ENCODE data around the gene GRIK5.

Gene GRIK5

DNA sequence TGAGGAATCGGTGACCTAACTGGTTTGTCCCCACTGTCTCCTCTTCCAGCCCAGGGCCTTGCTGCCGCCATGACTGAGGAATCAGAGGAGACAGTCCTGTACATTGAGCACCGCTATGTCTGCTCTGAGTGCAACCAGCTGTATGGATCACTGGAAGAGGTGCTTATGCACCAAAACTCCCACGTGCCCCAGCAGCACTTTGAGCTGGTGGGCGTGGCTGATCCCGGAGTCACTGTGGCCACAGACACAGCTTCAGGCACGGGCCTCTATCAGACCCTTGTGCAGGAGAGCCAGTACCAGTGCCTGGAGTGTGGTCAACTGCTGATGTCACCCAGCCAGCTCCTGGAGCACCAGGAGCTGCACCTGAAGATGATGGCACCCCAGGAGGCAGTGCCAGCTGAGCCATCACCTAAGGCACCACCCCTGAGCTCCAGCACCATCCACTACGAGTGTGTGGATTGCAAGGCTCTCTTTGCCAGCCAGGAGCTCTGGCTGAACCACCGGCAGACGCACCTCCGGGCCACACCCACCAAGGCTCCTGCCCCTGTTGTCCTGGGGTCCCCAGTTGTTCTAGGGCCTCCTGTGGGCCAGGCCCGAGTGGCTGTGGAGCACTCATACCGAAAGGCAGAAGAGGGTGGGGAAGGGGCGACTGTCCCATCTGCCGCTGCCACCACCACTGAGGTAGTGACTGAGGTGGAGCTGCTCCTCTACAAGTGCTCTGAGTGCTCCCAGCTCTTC, 8.7 kb upstream of the GRIK5 start:
- H3K27ac Mint-ChIP-seq = peak overlapping the region; percentile 99 to 100
- H3K36me3 Mint-ChIP-seq (ENCODE audit: insufficient read depth) = peaks cover 53% of the 10 kb centered on the region
- ATAC-seq (replicated peaks) (no peak), DNase-seq (no peak)
- peak overlapping the region; percentile 94 to 98 for H3K4me3 Mint-ChIP-seq
- peaks cover 38 to 47% of the 10 kb centered on the region in 2 donors for H3K4me1 Mint-ChIP-seq (ENCODE audit: low read depth in 2 of 2)
- no peaks in the 10 kb centered on the region for H3K27me3 Mint-ChIP-seq
- peaks cover 0 to 2% of the 10 kb centered on the region in 2 donors for H3K9me3 Mint-ChIP-seq

DNA sequence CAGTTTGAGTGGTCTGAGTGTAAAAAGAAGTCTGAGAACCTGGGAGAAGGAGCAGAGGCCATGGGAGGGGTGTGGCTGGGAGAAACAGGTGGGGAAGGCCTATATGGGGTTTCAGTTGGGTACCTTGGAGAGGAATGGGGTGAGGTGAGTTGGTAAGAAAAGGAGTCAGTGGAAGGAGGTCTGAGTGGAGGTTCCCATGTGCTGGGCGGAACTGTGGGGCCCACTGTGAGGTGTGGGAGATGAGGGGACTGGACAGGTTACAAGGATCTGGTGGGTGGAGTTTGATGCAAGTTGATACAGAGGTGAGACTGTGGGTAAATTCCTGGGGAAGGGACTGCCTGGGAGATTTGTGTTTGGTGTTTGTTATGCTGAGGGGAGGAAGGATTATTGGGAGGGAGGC, 8.1 kb upstream of the GRIK5 start:
- no peaks in the 10 kb centered on the region for H3K27me3 Mint-ChIP-seq
- H3K4me3 Mint-ChIP-seq = peak overlapping the region; percentile 94 to 98
- no peak for DNase-seq
- peaks cover 0 to 2% of the 10 kb centered on the region in 2 donors for H3K9me3 Mint-ChIP-seq
- peaks cover 53% of the 10 kb centered on the region for H3K36me3 Mint-ChIP-seq (ENCODE audit: insufficient read depth)
- ATAC-seq (replicated peaks) = no peak
- peak overlapping the region; percentile 99 to 100 for H3K27ac Mint-ChIP-seq
- peaks cover 38 to 47% of the 10 kb centered on the region in 2 donors for H3K4me1 Mint-ChIP-seq (ENCODE audit: low read depth in 2 of 2)

DNA sequence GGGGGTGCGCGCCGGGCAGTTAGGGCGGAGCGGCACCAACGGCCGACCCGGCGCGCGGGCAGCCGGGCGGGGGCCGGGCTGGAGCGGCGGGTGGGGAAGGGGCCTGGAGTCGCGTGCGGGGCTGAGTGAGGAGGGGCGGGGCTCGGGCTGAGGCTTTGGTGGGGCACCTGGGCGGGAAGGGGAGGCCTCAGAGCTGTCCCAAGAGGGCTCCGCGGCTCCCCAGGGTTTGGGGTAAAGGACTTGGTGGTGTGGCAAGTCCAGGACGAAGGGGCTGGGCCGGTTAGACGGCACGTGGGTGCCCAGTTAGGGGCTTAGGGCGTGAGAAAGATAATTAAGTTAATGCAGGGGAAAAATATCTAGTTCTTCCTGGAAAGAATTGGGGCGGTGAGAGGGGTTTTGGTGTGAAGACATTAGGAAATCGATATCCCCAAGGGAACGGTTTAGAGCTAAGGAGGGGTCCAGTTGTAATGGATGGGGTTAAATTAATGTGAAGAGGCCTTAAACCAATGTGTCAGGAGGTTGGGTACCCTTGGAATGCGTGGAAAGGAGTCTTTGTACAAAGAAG, 6.5 kb upstream of the GRIK5 start:
- DNase-seq = peak in 1 of 3 experiments; percentile 28
- Mint-ChIP-seq H3K4me3 (peak overlapping the region; percentile 94 to 98), H3K27ac (peak overlapping the region; percentile 99 to 100), H3K27me3 (no peaks in the 10 kb centered on the region), H3K4me1 (ENCODE audit: low read depth in 2 of 2) (peaks cover 35 to 39% of the 10 kb centered on the region in 2 donors), H3K9me3 (peaks cover 0 to 2% of the 10 kb centered on the region in 2 donors), H3K36me3 (ENCODE audit: insufficient read depth) (peaks cover 43% of the 10 kb centered on the region)
- ATAC-seq (replicated peaks) = no peak

DNA sequence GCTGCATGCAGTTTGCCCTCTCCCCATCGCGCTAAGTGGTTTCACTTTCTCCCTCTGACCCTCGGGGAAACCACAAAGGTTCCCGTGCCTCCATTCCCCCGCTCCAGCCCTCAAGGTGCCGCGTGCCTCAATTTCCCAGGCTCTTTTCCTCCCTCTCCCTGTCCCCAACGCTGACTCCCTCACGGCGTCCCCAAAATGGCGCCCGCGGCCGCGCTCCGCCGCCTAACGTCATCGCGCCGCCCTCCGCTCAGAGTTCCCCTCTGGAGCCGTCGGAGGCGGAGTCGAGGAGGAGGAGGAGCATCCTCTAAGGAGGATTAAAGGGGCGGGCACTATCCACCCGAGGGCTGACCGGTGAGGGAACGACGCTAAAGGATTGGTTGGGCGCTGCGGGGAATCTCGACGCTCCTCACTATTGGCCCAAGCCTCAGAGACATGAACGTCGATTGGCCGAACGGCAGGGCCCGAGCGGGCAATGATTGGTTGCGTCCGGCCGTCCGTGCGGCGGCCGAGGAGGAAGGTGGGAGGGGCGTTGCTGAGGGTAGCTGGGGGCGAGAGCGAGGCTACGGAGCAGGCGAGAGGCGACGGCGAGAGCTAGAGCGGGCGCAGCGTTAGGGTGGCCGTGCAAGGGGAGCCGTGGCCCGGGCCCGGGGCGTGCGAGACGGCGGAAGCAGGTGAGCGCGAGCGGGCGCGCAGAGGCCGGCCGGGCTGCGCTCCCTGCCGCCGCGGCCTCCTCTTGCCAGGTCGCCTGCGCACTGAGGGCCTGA, 5.8 kb upstream of the GRIK5 start, which contains the start of gene ZNF574:
ZNF574 (plus strand) TSS at position 551 of the 764 bp plus-strand sequence. CDS start 2,441 bp downstream, outside the sequence.
- H3K4me3 Mint-ChIP-seq = peak within 1 kb of the TSS; percentile 94 to 98

DNA sequence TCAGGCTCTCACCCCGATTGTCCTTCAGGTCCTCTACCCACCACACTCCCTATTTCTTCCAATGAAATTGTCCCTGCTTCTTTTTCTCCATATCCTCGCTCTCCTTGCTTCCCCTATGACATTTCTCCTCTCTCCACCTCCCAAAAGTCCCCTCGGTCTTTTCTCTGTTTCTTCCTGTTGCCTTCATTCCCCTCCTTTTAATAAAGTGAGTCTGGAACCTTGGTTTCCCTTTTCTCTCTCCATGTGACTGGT, 5.3 kb upstream of the GRIK5 start:
- Mint-ChIP-seq H3K27ac (peak overlapping the region; percentile 99 to 100), H3K4me1 (ENCODE audit: low read depth in 2 of 2) (peaks cover 30 to 35% of the 10 kb centered on the region in 2 donors), H3K36me3 (ENCODE audit: insufficient read depth) (peaks cover 32% of the 10 kb centered on the region), H3K9me3 (peaks cover 0 to 2% of the 10 kb centered on the region in 2 donors), H3K27me3 (no peaks in the 10 kb centered on the region), H3K4me3 (peak overlapping the region; percentile 94 to 98)
- DNase-seq (no peak), ATAC-seq (replicated peaks) (no peak)

More for the DNA sequence above, 5.8 kb upstream of the GRIK5 start, which contains the start of gene ZNF574:
- H3K27me3 Mint-ChIP-seq = no peaks in the 10 kb centered on the region
- peak; percentile 97 to 98 (median 98) for DNase-seq
- H3K36me3 Mint-ChIP-seq (ENCODE audit: insufficient read depth) = peaks cover 37% of the 10 kb centered on the region
- peak within 1 kb of the TSS; percentile 99 to 100 for H3K27ac Mint-ChIP-seq
- ATAC-seq (replicated peaks) = peak; percentile 92
- peaks cover 0 to 2% of the 10 kb centered on the region in 2 donors for H3K9me3 Mint-ChIP-seq
- H3K4me1 Mint-ChIP-seq (ENCODE audit: low read depth in 2 of 2) = peaks cover 30 to 35% of the 10 kb centered on the region in 2 donors

DNA sequence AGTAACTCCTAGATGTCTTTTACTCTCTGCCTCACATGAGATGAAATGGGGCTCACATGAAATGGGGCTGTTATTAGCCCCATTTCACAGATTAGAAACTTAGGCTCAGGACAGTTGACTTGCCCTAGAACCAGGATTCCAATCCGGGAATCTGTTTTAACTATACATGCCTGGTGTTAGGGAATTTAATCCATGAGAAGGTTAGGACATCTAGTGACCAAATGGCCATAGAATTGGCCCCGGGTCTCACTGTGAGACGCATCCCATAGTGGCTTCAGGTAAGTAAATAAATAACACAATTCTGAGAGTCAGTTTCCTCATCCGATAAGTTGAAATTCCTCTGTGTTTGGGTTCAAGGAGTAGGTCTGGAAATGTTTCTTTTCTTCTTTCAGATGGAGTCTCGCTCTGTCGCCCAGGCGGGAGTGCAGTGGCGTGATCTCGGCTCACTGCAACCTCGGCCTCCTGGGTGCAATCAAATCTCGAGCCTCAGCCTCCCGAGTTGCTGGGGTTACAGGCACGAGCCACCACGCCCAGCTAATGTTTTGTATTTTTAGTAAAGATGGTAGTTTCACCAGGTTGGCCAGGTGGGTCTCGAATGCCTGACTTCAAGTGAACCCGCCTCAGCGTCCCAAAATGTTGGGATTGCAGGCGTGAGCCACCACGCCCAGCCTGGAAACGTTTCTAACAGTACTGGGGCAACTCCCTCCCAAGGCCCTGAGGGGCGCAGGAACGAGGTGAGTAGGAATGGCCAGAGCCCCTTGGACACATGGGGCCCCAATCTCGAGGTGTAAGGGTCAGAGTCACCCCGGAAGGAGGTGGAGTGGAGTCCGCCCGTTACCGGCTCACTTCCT, 4.7 kb upstream of the GRIK5 start:
- ATAC-seq (replicated peaks) (no peak), DNase-seq (no peak)
- Mint-ChIP-seq H3K27ac (peak overlapping the region; percentile 99 to 100), H3K36me3 (ENCODE audit: insufficient read depth) (peaks cover 27% of the 10 kb centered on the region), H3K27me3 (no peaks in the 10 kb centered on the region), H3K4me3 (peak overlapping the region; percentile 94 to 98), H3K9me3 (peaks cover 0 to 2% of the 10 kb centered on the region in 2 donors), H3K4me1 (ENCODE audit: low read depth in 2 of 2) (peaks cover 30 to 35% of the 10 kb centered on the region in 2 donors)

DNA sequence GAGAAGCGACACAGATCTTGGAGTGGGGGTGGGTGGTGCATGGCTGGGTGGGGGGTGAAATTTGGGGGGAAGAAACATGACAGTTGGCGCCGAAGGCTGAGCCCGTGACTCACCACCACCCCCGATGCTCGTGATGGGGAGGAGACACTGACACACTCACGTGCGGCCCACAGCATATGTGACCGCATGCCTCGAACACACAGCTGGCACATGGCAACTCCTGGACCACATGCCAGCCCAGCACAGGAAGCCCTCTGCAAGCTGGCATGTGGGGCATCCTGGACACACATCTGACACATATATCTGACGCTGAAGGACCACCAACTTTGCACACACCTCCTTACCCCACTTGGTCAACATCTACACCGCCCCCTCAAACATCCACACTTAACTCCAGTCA, 1.2 kb upstream of the GRIK5 start:
- no peaks in the 10 kb centered on the region for H3K27me3 Mint-ChIP-seq
- H3K9me3 Mint-ChIP-seq = peaks cover 0 to 2% of the 10 kb centered on the region in 2 donors
- peaks cover 9 to 15% of the 10 kb centered on the region in 2 donors for H3K4me1 Mint-ChIP-seq (ENCODE audit: low read depth in 2 of 2)
- ATAC-seq (replicated peaks) (no peak), DNase-seq (no peak)
- peaks cover 13% of the 10 kb centered on the region for H3K36me3 Mint-ChIP-seq (ENCODE audit: insufficient read depth)
- no peak overlapping the region for H3K27ac Mint-ChIP-seq
- no peak overlapping the region for H3K4me3 Mint-ChIP-seq

DNA sequence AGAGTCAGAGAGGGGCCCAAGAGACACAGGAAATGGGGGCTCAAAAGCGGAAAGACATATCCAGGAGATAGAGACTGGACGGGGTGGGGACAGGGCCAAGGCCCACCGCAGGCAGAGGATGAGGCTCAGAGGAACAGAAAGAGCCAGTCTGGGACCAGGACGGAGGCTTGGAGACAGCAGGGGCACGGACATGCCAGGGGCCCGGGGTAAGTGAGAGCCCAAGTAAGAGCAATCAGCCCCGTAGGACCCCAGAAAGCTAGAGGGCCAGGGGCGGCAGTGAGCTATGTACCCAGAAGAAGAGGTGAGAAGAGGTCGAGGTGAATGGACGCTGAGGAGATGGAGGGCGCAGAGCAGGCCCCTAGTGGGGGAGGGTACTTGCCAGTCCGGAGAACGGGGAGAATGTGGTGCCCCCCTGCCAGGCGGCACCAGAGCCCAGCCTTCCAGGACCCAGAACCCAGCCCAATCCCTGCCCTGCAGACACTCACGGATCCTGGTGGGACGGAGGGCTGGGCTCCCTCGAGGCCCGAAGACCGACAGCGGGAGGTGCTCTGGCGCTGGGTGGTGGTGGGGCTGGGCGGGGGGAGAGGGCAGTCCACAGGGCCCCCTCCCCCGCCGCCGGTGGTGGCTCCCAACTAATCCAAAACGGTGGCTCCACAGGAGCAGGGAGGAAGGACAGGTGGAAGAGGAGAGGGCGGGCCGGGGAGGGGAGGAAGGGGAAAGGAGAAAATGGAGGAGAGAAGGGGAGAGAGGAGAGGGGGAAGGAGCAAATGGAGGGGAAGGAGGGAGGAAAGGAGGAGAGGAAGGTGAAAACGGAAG, 1.0 kb downstream of the GRIK5 start:
- H3K4me3 Mint-ChIP-seq = no peak overlapping the region
- H3K27ac Mint-ChIP-seq = no peak overlapping the region
- H3K9me3 Mint-ChIP-seq = no peaks in the 10 kb centered on the region
- DNase-seq (no peak), ATAC-seq (replicated peaks) (no peak)
- H3K4me1 Mint-ChIP-seq (ENCODE audit: low read depth in 2 of 2) = no peaks in the 10 kb centered on the region
- peaks cover 0 to 14% of the 10 kb centered on the region in 2 donors for H3K27me3 Mint-ChIP-seq
- no peaks in the 10 kb centered on the region for H3K36me3 Mint-ChIP-seq (ENCODE audit: insufficient read depth)

DNA sequence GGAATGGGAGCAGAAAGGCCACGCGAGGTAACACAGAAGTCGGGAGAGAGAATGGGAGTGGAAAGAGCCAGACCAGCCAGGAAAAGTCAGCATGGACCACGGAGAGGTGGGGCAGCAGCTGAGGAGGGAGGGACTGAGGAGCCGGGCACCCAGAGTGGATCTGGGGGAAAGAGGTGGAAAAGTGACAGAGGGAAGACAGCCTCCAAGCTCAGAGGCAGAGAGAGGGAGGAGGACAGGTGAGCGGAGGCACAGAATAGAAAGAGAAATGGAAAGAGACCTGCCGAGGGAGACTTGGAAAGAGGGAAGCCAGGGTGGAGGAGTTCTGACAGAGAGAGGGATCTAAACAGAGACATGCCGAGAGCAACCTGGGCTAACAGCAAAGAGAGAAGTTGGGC, 1.6 kb downstream of the GRIK5 start:
- Mint-ChIP-seq H3K36me3 (ENCODE audit: insufficient read depth) (no peaks in the 10 kb centered on the region), H3K4me3 (no peak overlapping the region), H3K27me3 (peaks cover 0 to 17% of the 10 kb centered on the region in 2 donors), H3K9me3 (no peaks in the 10 kb centered on the region), H3K4me1 (ENCODE audit: low read depth in 2 of 2) (no peaks in the 10 kb centered on the region), H3K27ac (no peak overlapping the region)
- ATAC-seq (replicated peaks) (no peak), DNase-seq (no peak)

DNA sequence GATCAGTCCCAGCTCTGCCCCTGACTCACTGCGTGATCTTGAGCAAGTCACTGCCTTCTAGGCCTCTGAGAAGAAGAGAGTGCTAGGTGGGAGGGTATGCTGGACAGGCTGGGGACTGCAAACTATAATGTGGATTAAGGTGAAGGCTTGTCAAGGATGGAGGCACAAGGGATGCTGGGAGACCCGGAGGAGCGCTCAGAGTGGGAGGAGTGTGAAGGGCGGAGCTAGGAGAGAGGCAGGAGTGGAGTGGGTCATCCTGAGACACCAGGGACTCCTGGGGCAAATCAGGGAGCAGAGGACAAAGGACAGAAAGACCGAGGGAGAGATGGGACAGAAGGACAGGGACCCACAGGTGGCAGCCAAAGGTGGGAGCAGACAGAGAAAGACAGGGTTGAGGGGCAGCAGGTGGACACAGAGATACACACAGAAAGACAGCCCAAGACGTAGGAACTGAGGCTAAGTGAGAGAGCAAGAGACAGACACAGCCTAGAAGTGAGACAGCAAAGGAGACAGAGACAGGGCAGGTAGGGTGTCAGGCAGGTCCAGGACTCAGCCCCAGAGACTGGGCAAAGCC, 2.6 kb downstream of the GRIK5 start:
- no peaks in the 10 kb centered on the region for H3K36me3 Mint-ChIP-seq (ENCODE audit: insufficient read depth)
- no peak for DNase-seq
- H3K9me3 Mint-ChIP-seq = no peaks in the 10 kb centered on the region
- H3K4me3 Mint-ChIP-seq = no peak overlapping the region
- H3K27ac Mint-ChIP-seq = no peak overlapping the region
- peaks cover 0 to 17% of the 10 kb centered on the region in 2 donors for H3K27me3 Mint-ChIP-seq
- H3K4me1 Mint-ChIP-seq (ENCODE audit: low read depth in 2 of 2) = no peaks in the 10 kb centered on the region
- no peak for ATAC-seq (replicated peaks)

DNA sequence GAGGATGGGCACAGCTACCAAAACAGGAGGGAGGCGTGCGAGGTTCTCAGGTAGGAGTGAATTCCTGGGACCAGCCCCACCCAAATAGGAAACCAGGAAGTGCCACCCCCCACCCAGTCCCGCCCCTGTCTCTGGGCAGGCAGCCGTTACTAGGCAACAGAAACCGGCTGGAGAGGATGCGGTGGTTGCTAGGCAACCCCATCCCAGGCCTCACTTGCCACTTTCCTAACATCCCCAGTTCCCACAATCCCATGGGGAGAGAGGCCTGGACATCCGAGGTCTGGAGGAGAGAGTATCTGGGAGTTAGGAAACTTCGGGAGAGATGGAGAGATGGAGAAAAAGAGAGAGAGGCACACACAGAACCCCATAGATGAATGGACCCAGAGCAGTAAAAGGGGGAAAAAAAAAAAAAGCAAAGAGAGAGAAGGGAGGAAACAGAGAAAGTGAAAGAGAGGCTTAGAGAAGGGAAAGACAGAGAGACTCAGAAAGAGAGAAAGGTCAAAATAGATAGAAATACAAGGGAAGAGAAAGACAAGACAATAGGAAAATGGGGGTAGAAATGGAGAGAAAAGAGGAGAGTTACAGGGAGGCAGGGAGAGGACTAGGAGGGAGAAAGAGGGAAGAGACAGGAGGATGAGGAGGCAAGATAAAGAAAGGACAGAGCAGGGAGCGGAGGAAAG, 3.8 kb downstream of the GRIK5 start:
- no peak overlapping the region for H3K4me3 Mint-ChIP-seq
- H3K36me3 Mint-ChIP-seq (ENCODE audit: insufficient read depth) = no peaks in the 10 kb centered on the region
- H3K4me1 Mint-ChIP-seq (ENCODE audit: low read depth in 2 of 2) = no peaks in the 10 kb centered on the region
- H3K27me3 Mint-ChIP-seq = peaks cover 11 to 17% of the 10 kb centered on the region in 2 donors
- H3K9me3 Mint-ChIP-seq = no peaks in the 10 kb centered on the region
- peak overlapping the region in 1 of 2 donors; percentile 42 for H3K27ac Mint-ChIP-seq
- ATAC-seq (replicated peaks) = no peak
- no peak for DNase-seq

DNA sequence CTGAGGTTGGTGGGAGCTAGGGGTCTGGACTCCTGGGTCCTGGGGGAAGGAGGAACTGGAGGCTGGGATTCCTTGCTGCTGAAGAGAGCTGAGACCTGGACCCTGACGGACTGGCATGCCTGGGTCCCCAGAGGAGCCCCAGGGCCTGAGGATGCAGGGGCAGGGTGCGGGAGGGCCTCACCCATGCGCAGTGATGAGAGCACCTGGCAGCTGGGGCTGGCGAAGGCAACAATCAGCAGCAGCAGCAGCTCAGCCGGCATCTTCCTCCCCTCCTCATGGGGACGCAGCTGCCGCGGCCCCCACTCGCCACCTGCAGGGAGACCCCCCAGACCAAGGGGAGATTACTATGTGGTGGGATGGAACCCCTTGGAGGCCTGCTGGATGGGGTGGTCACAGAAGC, 4.5 kb downstream of the GRIK5 start:
- no peaks in the 10 kb centered on the region for H3K36me3 Mint-ChIP-seq (ENCODE audit: insufficient read depth)
- peaks cover 17% of the 10 kb centered on the region in 2 donors for H3K27me3 Mint-ChIP-seq
- H3K27ac Mint-ChIP-seq = peak overlapping the region in 1 of 2 donors; percentile 42
- ATAC-seq (replicated peaks) = no peak
- H3K4me3 Mint-ChIP-seq = no peak overlapping the region
- no peaks in the 10 kb centered on the region for H3K4me1 Mint-ChIP-seq (ENCODE audit: low read depth in 2 of 2)
- H3K9me3 Mint-ChIP-seq = no peaks in the 10 kb centered on the region
- DNase-seq = no peak
